ENCODE measurements around the gene BARHL2. TPM values are rescaled to one million over a fixed set of nuclear protein-coding genes. Genes with fewer than 3 reads are reported as not detected.

Gene BARHL2
- total RNA-seq, 1 experiment from 2014 or later, result not detected

DNA sequence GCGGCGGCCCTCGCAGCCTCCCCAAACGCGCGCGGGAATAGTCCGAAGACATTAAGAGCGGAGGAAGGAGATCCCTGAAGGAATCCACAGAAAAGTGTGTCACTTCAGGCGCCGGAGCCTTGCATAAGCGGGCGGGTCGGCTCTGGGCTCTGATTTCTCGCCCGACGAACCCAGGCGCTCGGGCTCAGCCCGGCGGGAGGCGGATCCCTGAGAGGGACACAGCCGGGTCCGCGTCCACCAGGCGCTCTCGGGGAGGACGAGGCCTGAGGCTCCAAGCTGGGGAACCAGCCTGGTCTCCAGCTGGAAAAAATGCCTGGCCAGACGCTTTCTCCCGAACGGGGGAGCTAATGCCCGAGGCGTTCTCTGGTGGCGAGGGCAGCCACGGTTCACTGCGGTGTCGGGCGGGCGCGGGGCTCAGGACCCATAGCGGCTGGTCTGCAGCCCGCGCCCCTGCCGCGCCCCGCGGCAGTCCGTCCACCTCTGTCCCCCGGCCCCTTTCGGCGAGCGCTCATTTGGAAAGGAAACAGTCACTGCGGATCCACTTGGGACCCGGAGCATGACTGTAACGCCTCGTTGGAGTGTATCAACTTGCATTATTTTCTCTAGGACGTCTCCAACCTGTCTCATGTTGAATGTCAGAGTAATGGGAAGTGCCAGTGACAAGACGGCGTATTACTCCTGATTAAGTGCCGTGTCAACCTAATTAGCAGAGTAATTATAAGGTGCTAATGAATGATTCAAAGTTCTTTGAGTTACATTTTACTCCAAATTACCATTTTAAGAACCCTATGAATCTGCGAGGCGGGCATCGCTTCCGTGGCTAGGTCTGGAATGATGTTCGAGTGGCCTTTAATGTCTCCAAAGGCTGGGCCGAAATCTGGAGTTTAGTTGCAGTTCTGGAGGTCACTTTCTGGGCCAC lies 1.6 kb upstream of the BARHL2 start:
- POLR2A ChIA-PET, result interaction anchor here (0.6 kb wide), 1 partner anchor 290 kb away, joined by 3 read pairs; no protein-coding TSS in a partner anchor
- BruUV-seq (replicated peaks), result no TSS peak
- Histone ChIP-seq H3K36me3 (ENCODE audit: control insufficient read depth, insufficient read depth, low read length) (no peaks in the 10 kb centered on the region), H3K27me3 (ENCODE audit: control insufficient read depth, insufficient read depth, low read length) (peaks cover 8% of the 10 kb centered on the region), H3K4me1 (ENCODE audit: control insufficient read depth, insufficient read depth, low read length) (no peaks in the 10 kb centered on the region), H3K27ac (ENCODE audit: low read length) (no peak overlapping the region), H3K4me3 (ENCODE audit: low read depth in 2 of 2, low read length in 2 of 2) (no peak overlapping the region), H3K9me3 (ENCODE audit: control insufficient read depth, insufficient read depth, low read depth, low read length) (no peaks in the 10 kb centered on the region)
- DNase-seq (ENCODE audit: low read depth, low spot score) (no peak), ATAC-seq (no peak)
- in situ Hi-C loops (cut with HindIII; ENCODE audit: low pct_unique_long_range_greater_than_20kb, low sequenced_read_pairs), result no loop called here
- CTCF ChIA-PET, result interaction anchor here (0.6 kb wide), 1 partner anchor 147 kb away, joined by 3 read pairs; no protein-coding TSS in a partner anchor
- TF ChIP-seq SIN3A (IDR thresholded peaks at IDR 0.05; ENCODE audit: borderline replicate concordance, insufficient read depth, low read depth, low read length) (no peak), POLR2AphosphoS5 (IDR thresholded peaks at IDR 0.05; ENCODE audit: low read depth, low read length) (no peak), TCF7L2 (IDR thresholded peaks at IDR 0.05; ENCODE audit: low read depth, low read length) (no peak)
- TF ChIP-seq, protein P1, sequence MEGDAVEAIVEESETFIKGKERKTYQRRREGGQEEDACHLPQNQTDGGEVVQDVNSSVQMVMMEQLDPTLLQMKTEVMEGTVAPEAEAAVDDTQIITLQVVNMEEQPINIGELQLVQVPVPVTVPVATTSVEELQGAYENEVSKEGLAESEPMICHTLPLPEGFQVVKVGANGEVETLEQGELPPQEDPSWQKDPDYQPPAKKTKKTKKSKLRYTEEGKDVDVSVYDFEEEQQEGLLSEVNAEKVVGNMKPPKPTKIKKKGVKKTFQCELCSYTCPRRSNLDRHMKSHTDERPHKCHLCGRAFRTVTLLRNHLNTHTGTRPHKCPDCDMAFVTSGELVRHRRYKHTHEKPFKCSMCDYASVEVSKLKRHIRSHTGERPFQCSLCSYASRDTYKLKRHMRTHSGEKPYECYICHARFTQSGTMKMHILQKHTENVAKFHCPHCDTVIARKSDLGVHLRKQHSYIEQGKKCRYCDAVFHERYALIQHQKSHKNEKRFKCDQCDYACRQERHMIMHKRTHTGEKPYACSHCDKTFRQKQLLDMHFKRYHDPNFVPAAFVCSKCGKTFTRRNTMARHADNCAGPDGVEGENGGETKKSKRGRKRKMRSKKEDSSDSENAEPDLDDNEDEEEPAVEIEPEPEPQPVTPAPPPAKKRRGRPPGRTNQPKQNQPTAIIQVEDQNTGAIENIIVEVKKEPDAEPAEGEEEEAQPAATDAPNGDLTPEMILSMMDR (IDR thresholded peaks at IDR 0.05), result no peak
- TF ChIP-seq, protein P2, sequence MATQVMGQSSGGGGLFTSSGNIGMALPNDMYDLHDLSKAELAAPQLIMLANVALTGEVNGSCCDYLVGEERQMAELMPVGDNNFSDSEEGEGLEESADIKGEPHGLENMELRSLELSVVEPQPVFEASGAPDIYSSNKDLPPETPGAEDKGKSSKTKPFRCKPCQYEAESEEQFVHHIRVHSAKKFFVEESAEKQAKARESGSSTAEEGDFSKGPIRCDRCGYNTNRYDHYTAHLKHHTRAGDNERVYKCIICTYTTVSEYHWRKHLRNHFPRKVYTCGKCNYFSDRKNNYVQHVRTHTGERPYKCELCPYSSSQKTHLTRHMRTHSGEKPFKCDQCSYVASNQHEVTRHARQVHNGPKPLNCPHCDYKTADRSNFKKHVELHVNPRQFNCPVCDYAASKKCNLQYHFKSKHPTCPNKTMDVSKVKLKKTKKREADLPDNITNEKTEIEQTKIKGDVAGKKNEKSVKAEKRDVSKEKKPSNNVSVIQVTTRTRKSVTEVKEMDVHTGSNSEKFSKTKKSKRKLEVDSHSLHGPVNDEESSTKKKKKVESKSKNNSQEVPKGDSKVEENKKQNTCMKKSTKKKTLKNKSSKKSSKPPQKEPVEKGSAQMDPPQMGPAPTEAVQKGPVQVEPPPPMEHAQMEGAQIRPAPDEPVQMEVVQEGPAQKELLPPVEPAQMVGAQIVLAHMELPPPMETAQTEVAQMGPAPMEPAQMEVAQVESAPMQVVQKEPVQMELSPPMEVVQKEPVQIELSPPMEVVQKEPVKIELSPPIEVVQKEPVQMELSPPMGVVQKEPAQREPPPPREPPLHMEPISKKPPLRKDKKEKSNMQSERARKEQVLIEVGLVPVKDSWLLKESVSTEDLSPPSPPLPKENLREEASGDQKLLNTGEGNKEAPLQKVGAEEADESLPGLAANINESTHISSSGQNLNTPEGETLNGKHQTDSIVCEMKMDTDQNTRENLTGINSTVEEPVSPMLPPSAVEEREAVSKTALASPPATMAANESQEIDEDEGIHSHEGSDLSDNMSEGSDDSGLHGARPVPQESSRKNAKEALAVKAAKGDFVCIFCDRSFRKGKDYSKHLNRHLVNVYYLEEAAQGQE (IDR thresholded peaks at IDR 0.05; ENCODE audit: insufficient read depth in 1 of 2, low read depth in 2 of 2, low read length in 1 of 2), result no peak
- intact Hi-C loops (cut with micrococcal nuclease; ENCODE audit: unreplicated experiment), result no loop called here

- Histone ChIP-seq H3K4me1 (ENCODE audit: control insufficient read depth, insufficient read depth, low read length) (no peaks in the 10 kb centered on the region), H3K4me3 (ENCODE audit: low read depth in 2 of 2, low read length in 2 of 2) (no peak overlapping the region), H3K27me3 (ENCODE audit: control insufficient read depth, insufficient read depth, low read length) (peaks cover 8% of the 10 kb centered on the region), H3K27ac (ENCODE audit: low read length) (no peak overlapping the region), H3K36me3 (ENCODE audit: control insufficient read depth, insufficient read depth, low read length) (no peaks in the 10 kb centered on the region), H3K9me3 (ENCODE audit: control insufficient read depth, insufficient read depth, low read depth, low read length) (no peaks in the 10 kb centered on the region)
- intact Hi-C loops (cut with micrococcal nuclease; ENCODE audit: unreplicated experiment), result no loop called here
- ATAC-seq, result no peak
- in situ Hi-C loops (cut with HindIII; ENCODE audit: low pct_unique_long_range_greater_than_20kb, low sequenced_read_pairs), result no loop called here
- ChIA-PET POLR2A (interaction anchor here (0.6 kb wide), 1 partner anchor 291 kb away, joined by 3 read pairs; no protein-coding TSS in a partner anchor), CTCF (no interaction called here)
- no peak for TF ChIP-seq TCF7L2 (IDR thresholded peaks at IDR 0.05; ENCODE audit: low read depth, low read length)
- no peak for TF ChIP-seq SIN3A (IDR thresholded peaks at IDR 0.05; ENCODE audit: borderline replicate concordance, insufficient read depth, low read depth, low read length)
- TF ChIP-seq, protein P2 (IDR thresholded peaks at IDR 0.05; ENCODE audit: insufficient read depth in 1 of 2, low read depth in 2 of 2, low read length in 1 of 2), result no peak
- DNase-seq (ENCODE audit: low read depth, low spot score), result no peak
- BruUV-seq (replicated peaks), result no TSS peak
These were observed 736 bp upstream of the BARHL2 start for GRCh38 chr1:90717665-90718410.
